SK-N-SH (cell line): ENCODE data around the gene PRELID1. TPM values are rescaled to one million over a fixed set of nuclear protein-coding genes. Genes with fewer than 3 reads are reported as not detected.

Experiments used
- CTCF ChIA-PET: fragments of 300-600, 350-600 bp; formaldehyde crosslinking; extraction: SDS; loops from one replicate; lab custom pipeline; 2021; lab: Yijun Ruan, JAX
- POLR2A ChIA-PET: fragments of 350-600 bp; sonication (Branson Sonifier 250); formaldehyde crosslinking; extraction: SDS; loops from one replicate; lab custom pipeline; 2020; ENCODE audit warnings: antibody characterized with exemption, inconsistent platforms; lab: Yijun Ruan, JAX
- DNase-seq: peaks from one replicate; pipeline ENCODE4 v3.0.0; 2012
- H2AFZ ChIP-seq: fragments of 200-600 bp; sonication (generic); 2 replicates; pipeline ENCODE4 v1.8.1; 2016; ENCODE audit warnings: antibody characterized with exemption, mild to moderate bottlenecking, low read depth
- H3F3A ChIP-seq: fragments of 200-600 bp; sonication (generic); replicated peaks from 2 replicates; pipeline ENCODE3; 2016; ENCODE audit warnings: antibody characterized with exemption, mild to moderate bottlenecking; ENCODE audit not compliant: insufficient read depth
- H3K27ac ChIP-seq, 2 experiments: fragments of 200-500 bp in 1 of 2; fragments of 200-600 bp in 1 of 2; sonication (Bioruptor generic) in 1 of 2; sonication (generic), shearing (Covaris generic) in 1 of 2; 2 replicates each; pipeline versions ENCODE4 v1.5.1 to v1.6.1; 2014 to 2016; ENCODE audit warnings: low read depth in 2 of 2, inconsistent platforms in 1 of 2, low read length in 1 of 2, mild to moderate bottlenecking in 1 of 2, mixed read lengths in 1 of 2
- H3K27me3 ChIP-seq: fragments of 200-600 bp; sonication (generic), shearing (Covaris generic); 2 replicates; pipeline ENCODE4 v1.6.1; 2016; ENCODE audit warnings: mixed run types; ENCODE audit not compliant: insufficient read depth
- H3K36me3 ChIP-seq, 2 experiments: fragments of 200-500 bp in 1 of 2; fragments of 200-600 bp in 1 of 2; sonication (Bioruptor generic) in 1 of 2; sonication (generic) in 1 of 2; replicated peaks in 1 of 2; 2 replicates each; pipeline versions ENCODE3 to v1.5.1; 2014 to 2016; ENCODE audit warnings: low read length in 1 of 2, mild to moderate bottlenecking in 1 of 2; ENCODE audit not compliant: insufficient read depth in 2 of 2, control insufficient read depth in 1 of 2
- H3K4me1 ChIP-seq, 2 experiments: fragments of 200-500 bp in 1 of 2; fragments of 200-600 bp in 1 of 2; sonication (Bioruptor generic) in 1 of 2; sonication (generic), shearing (Covaris generic) in 1 of 2; 2 replicates each; pipeline versions ENCODE4 v1.5.1 to v1.6.1; 2014 to 2016; ENCODE audit warnings: low read depth in 1 of 2, low read length in 1 of 2, mixed run types in 1 of 2; ENCODE audit not compliant: insufficient read depth in 2 of 2, control insufficient read depth in 1 of 2
- H3K4me2 ChIP-seq: fragments of 200-600 bp; sonication (generic), shearing (Covaris generic); 2 replicates; pipeline ENCODE4 v1.6.1; 2017; ENCODE audit warnings: mixed run types
- H3K4me3 ChIP-seq, 2 experiments: fragments of 200-500 bp in 1 of 2; fragments of 200-600 bp in 1 of 2; sonication (Bioruptor generic) in 1 of 2; sonication (generic), shearing (Covaris generic) in 1 of 2; 2 replicates each; pipeline versions ENCODE4 v1.5.1 to v1.8.1; 2014 to 2016; ENCODE audit warnings: low read depth in 2 of 2, inconsistent platforms in 1 of 2, low read length in 1 of 2, mild to moderate bottlenecking in 1 of 2, mixed read lengths in 1 of 2, moderate library complexity in 1 of 2
- H3K79me2 ChIP-seq: fragments of 200-600 bp; sonication (generic); 2 replicates; pipeline ENCODE4 v1.8.1; 2017; ENCODE audit warnings: mild to moderate bottlenecking; ENCODE audit not compliant: insufficient read depth
- H3K9ac ChIP-seq: fragments of 200-600 bp; sonication (generic); 2 replicates; pipeline ENCODE4 v1.6.1; 2017; ENCODE audit warnings: mixed run types
- H3K9me2 ChIP-seq: fragments of 200-600 bp; sonication (generic); 2 replicates; pipeline ENCODE4 v1.6.1; 2017; ENCODE audit warnings: mixed run types
- H3K9me3 ChIP-seq: fragments of 200-600 bp; sonication (generic); 2 replicates; pipeline ENCODE4 v1.6.1; 2017; ENCODE audit warnings: mixed run types, mild to moderate bottlenecking, moderate library complexity
- H4K20me1 ChIP-seq: fragments of 200-600 bp; sonication (generic); 2 replicates; pipeline ENCODE4 v1.6.1; 2017; ENCODE audit warnings: mild to moderate bottlenecking, mixed run types; ENCODE audit not compliant: insufficient read depth
- CHD2 ChIP-seq: fragments of 150-350 bp; IDR thresholded peaks from 2 replicates; pipeline ENCODE4 v1.6.1; 2018; ENCODE audit warnings: low read length; ENCODE audit not compliant: partially characterized antibody
- CTCF ChIP-seq: fragments of 200-600 bp; sonication (generic); IDR thresholded peaks from 2 replicates; pipeline ENCODE4 v1.6.1; 2017; ENCODE audit warnings: antibody characterized with exemption, mild to moderate bottlenecking, moderate library complexity
- ELF1 ChIP-seq: IDR thresholded peaks from 2 replicates; pipeline ENCODE4 v1.4.0; 2012
- FOSL2 ChIP-seq: IDR thresholded peaks from 2 replicates; pipeline ENCODE4 v1.4.0; 2012; ENCODE audit warnings: low read depth, mild to moderate bottlenecking, moderate library complexity, borderline replicate concordance
- FOXJ3 ChIP-seq: sonication (generic); formaldehyde crosslinking; IDR thresholded peaks from 2 replicates; pipeline ENCODE4 v1.5.1; 2020; ENCODE audit warnings: mild to moderate bottlenecking, missing genetic modification reagents
- FOXM1 ChIP-seq: IDR thresholded peaks from 2 replicates; pipeline ENCODE4 v1.4.0; 2012; ENCODE audit warnings: low read depth, mild to moderate bottlenecking
- GATA2 ChIP-seq: sonication (generic); formaldehyde crosslinking; IDR thresholded peaks from 2 replicates; pipeline ENCODE4 v1.5.0; 2020; ENCODE audit warnings: mild to moderate bottlenecking, missing genetic modification reagents
- JUND ChIP-seq: IDR thresholded peaks from 2 replicates; pipeline ENCODE4 v1.4.0; 2012
- MAX ChIP-seq: IDR thresholded peaks from 2 replicates; pipeline ENCODE4 v1.4.0; 2012; ENCODE audit warnings: low read depth
- MEF2A ChIP-seq: IDR thresholded peaks from 2 replicates; pipeline ENCODE4 v1.4.0; 2012; ENCODE audit warnings: low read depth, borderline replicate concordance
- NFIC ChIP-seq: IDR thresholded peaks from 2 replicates; pipeline ENCODE4 v1.4.0; 2012; ENCODE audit warnings: borderline replicate concordance
- NRF1 ChIP-seq: IDR thresholded peaks from 2 replicates; pipeline ENCODE4 v1.6.1; 2012; ENCODE audit warnings: low read depth, mild to moderate bottlenecking, low read length
- POLR2AphosphoS5 ChIP-seq: IDR thresholded peaks from 2 replicates; pipeline ENCODE4 v1.6.1; 2012; ENCODE audit warnings: low read depth, low read length
- RAD21 ChIP-seq: IDR thresholded peaks from 2 replicates; pipeline ENCODE4 v1.6.1; 2012; ENCODE audit warnings: mild to moderate bottlenecking, low read length
- REST ChIP-seq: IDR thresholded peaks from 2 replicates; pipeline ENCODE4 v1.6.1; 2012; ENCODE audit warnings: mild to moderate bottlenecking, low read depth, low read length, moderate library complexity
- RFX5 ChIP-seq: IDR thresholded peaks from 2 replicates; pipeline ENCODE4 v1.6.1; 2012; ENCODE audit warnings: mild to moderate bottlenecking, improper control_type of control experiment, low read length
- TAF1 ChIP-seq: IDR thresholded peaks from 2 replicates; pipeline ENCODE4 v1.6.1; 2012; ENCODE audit warnings: low read depth, mild to moderate bottlenecking, low read length, moderate library complexity, borderline replicate concordance
- TEAD4 ChIP-seq: IDR thresholded peaks from 2 replicates; pipeline ENCODE4 v1.4.0; 2012; ENCODE audit warnings: mild to moderate bottlenecking, borderline replicate concordance; ENCODE audit not compliant: insufficient read depth
- ZBTB33 ChIP-seq: IDR thresholded peaks from 2 replicates; pipeline ENCODE4 v1.4.0; 2012; ENCODE audit warnings: low read depth, borderline replicate concordance
- WGBS: methylation state at CpG from one replicate; pipeline ENCODE4 v1.1.6; 2017; ENCODE audit warnings: low lambda C conversion rate; 5-methylcytosine and 5-hydroxymethylcytosine counted together
- polyA plus RNA-seq, 3 experiments: library from polyadenylated mRNA; depleted of rRNA; stranded (reverse); fragments of >200 nt; gene quantifications; 2 replicates each; pipeline ENCODE4 v1.2.3, GENCODE V29; 2012

The PRELID1 gene
- polyA plus RNA-seq, 1 of the 3 experiments (the other 2 are of a cell fraction): 344 TPM

GRCh38 chr5:177291735-177292134 is 11.9 kb upstream of the PRELID1 start:
- TF ChIP-seq MEF2A (no peak), RAD21 (no peak)
- no peaks in the 10 kb centered on the region for H3K27me3 ChIP-seq
- CTCF ChIA-PET: interaction anchor here (1.2 kb wide), 1 partner anchor 179 kb away, joined by 3 read pairs; no protein-coding TSS in a partner anchor
- 98% methylated on average over 7 of the region's 7 CpGs for WGBS
- H3K4me1 ChIP-seq: no peaks in the 10 kb centered on the region
- no peak overlapping the region for H3K27ac ChIP-seq
- no peak overlapping the region for H2AFZ ChIP-seq
- no peaks in the 10 kb centered on the region for H3F3A ChIP-seq
- no peak overlapping the region for H3K9ac ChIP-seq
- H3K4me2 ChIP-seq: no peak overlapping the region
- H3K36me3 ChIP-seq: peaks cover 42 to 81% of the 10 kb centered on the region in 2 experiments
- H3K79me2 ChIP-seq: no peaks in the 10 kb centered on the region
- no peaks in the 10 kb centered on the region for H4K20me1 ChIP-seq
- H3K9me2 ChIP-seq: no peaks in the 10 kb centered on the region
- H3K4me3 ChIP-seq: no peak overlapping the region
- POLR2A ChIA-PET: no interaction called here
- no peaks in the 10 kb centered on the region for H3K9me3 ChIP-seq
- no peak for DNase-seq

- H3K4me2 ChIP-seq: no peak overlapping the region
- 95% methylated on average over 9 of the region's 12 CpGs for WGBS
- no peaks in the 10 kb centered on the region for H3K79me2 ChIP-seq
- CTCF ChIA-PET: interaction anchor here (0.7 to 2.4 kb wide), 7 partner anchors 8 to 182 kb away, joined by 3 to 8 read pairs (median 5); partner anchors contain the start of genes PRELID1 and RAB24
- H3K9me2 ChIP-seq: no peaks in the 10 kb centered on the region
- no peaks in the 10 kb centered on the region for H3F3A ChIP-seq
- H3K27me3 ChIP-seq: no peaks in the 10 kb centered on the region
- H4K20me1 ChIP-seq: no peaks in the 10 kb centered on the region
- no peak overlapping the region for H3K27ac ChIP-seq
- POLR2A ChIA-PET: no interaction called here
- no peaks in the 10 kb centered on the region for H3K4me1 ChIP-seq
- peaks cover 42 to 75% of the 10 kb centered on the region in 2 experiments for H3K36me3 ChIP-seq
- no peak for DNase-seq
- no peak overlapping the region for H2AFZ ChIP-seq
- H3K9ac ChIP-seq: no peak overlapping the region
- no peaks in the 10 kb centered on the region for H3K9me3 ChIP-seq
- H3K4me3 ChIP-seq: no peak overlapping the region
- TF ChIP-seq GATA2 (CRISPR knock-in tag) (no peak), FOXM1 (no peak), ZBTB33 (no peak), CTCF (no peak), POLR2AphosphoS5 (no peak), FOXJ3 (CRISPR knock-in tag) (no peak), RFX5 (no peak), RAD21 (no peak), MAX (no peak), JUND (no peak), CHD2 (no peak), NFIC (no peak), NRF1 (no peak), TEAD4 (no peak), ELF1 (no peak), REST (no peak), FOSL2 (no peak), TAF1 (no peak)
These were observed 9.6 kb upstream of the PRELID1 start for GRCh38 chr5:177293819-177294581.
